HCT116 (cell line): ENCODE results near the gene PRR12.

Source experiments
- ATF3 ChIP-seq: IDR thresholded peaks from 2 replicates; pipeline ENCODE4 v1.6.1; 2012
- CEBPB ChIP-seq: IDR thresholded peaks from 2 replicates; pipeline ENCODE4 v1.6.1; 2012; ENCODE audit warnings: low read depth
- EZH2 ChIP-seq: fragments of 200-600 bp; sonication (generic); IDR thresholded peaks from 2 replicates; pipeline ENCODE4 v1.6.1; 2017; ENCODE audit warnings: antibody characterized with exemption, mixed run types
- EZH2phosphoT487 ChIP-seq: fragments of 200-600 bp; IDR thresholded peaks from 2 replicates; pipeline ENCODE4 v1.6.1; 2018; ENCODE audit warnings: antibody characterized with exemption, borderline replicate concordance
- FOSL1 ChIP-seq: IDR thresholded peaks from 2 replicates; pipeline ENCODE4 v1.6.1; 2012; ENCODE audit warnings: low read depth
- POLR2A ChIP-seq: IDR thresholded peaks from 2 replicates; pipeline ENCODE4 v1.7.0; 2011; ENCODE audit warnings: borderline replicate concordance; ENCODE audit not compliant: insufficient read depth, insufficient read length; ENCODE audit errors: extremely low read depth
- RAD21 ChIP-seq: IDR thresholded peaks from 2 replicates; pipeline ENCODE4 v1.6.1; 2012; ENCODE audit warnings: low read depth, mild to moderate bottlenecking
- SP1 ChIP-seq: IDR thresholded peaks from 2 replicates; pipeline ENCODE4 v1.6.1; 2012; ENCODE audit warnings: low read depth
- YY1 ChIP-seq: IDR thresholded peaks from 2 replicates; pipeline ENCODE4 v1.6.1; 2011; ENCODE audit warnings: low read length, low read depth, moderate library complexity, mild to moderate bottlenecking; ENCODE audit not compliant: insufficient replicate concordance; ENCODE audit errors: extremely low read depth
- TF ChIP-seq, protein P1 (sequence below), 3 experiments: fragments of 200-600 bp in 1 of 3; sonication (generic) in 1 of 3; IDR thresholded peaks in 2 of 3; conservative IDR thresholded peaks in 1 of 3; 2 replicates each; pipeline ENCODE4 v1.5.1; 2012 to 2017; ENCODE audit warnings: low read depth in 2 of 3, low read length in 2 of 3, antibody characterized with exemption in 1 of 3, borderline replicate concordance in 1 of 3, control low read depth in 1 of 3, mild to moderate bottlenecking in 1 of 3, mixed read lengths in 1 of 3, mixed run types in 1 of 3, moderate library complexity in 1 of 3; ENCODE audit not compliant: insufficient read depth in 1 of 3

DNA sequence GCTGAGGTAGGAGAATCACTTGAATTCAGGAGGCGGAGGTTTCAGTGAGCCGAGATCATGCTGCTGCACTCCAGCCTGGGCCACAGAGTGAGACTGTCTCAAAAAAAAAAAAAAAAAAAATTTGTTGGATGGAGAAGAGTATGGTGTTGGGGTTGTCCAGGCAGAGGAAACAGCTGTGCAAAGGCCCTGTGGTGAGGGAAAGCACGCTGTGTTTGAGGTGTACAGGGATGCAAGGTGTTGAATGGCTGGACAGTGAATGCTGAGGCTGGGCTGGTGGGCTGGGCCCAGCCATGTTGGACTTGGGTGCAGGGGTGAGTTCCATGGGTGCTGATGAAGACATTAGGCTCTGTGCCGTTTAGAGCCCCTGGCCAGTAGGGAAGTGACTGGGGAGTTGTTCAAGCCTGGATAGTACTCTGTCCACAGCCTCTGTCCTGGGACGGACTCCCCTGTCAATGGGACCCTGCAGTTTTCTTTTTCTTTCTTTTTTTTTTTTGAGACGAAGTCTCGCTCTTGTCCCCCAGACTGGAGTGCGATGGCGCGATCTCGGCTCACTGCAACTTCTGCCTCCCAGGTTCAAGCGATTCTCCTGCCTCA is 18.6 kb downstream of the PRR12 start:
- TF ChIP-seq ATF3 = no peak
- no peak for TF ChIP-seq SP1
- TF ChIP-seq RAD21 = no peak
- TF ChIP-seq EZH2 = no peak
- TF ChIP-seq, protein P1, sequence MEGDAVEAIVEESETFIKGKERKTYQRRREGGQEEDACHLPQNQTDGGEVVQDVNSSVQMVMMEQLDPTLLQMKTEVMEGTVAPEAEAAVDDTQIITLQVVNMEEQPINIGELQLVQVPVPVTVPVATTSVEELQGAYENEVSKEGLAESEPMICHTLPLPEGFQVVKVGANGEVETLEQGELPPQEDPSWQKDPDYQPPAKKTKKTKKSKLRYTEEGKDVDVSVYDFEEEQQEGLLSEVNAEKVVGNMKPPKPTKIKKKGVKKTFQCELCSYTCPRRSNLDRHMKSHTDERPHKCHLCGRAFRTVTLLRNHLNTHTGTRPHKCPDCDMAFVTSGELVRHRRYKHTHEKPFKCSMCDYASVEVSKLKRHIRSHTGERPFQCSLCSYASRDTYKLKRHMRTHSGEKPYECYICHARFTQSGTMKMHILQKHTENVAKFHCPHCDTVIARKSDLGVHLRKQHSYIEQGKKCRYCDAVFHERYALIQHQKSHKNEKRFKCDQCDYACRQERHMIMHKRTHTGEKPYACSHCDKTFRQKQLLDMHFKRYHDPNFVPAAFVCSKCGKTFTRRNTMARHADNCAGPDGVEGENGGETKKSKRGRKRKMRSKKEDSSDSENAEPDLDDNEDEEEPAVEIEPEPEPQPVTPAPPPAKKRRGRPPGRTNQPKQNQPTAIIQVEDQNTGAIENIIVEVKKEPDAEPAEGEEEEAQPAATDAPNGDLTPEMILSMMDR (IDR thresholded peaks at IDR 0.05 in 2 of 3, conservative IDR thresholded peaks at IDR 0.05 in 1 of 3; ENCODE audit: borderline replicate concordance in 1 of 3, insufficient read depth in 1 of 3, low read depth in 2 of 3, low read length in 2 of 3) = no peak
- no peak for TF ChIP-seq CEBPB
- no peak for TF ChIP-seq POLR2A
- TF ChIP-seq YY1 = no peak
- no peak for TF ChIP-seq EZH2phosphoT487
- TF ChIP-seq FOSL1 = no peak
